ENCODE data around the gene ADA.
A peak's percentile ranks its signal among the peaks of the same experiment; 100 is the strongest.

ADA gene

DNA sequence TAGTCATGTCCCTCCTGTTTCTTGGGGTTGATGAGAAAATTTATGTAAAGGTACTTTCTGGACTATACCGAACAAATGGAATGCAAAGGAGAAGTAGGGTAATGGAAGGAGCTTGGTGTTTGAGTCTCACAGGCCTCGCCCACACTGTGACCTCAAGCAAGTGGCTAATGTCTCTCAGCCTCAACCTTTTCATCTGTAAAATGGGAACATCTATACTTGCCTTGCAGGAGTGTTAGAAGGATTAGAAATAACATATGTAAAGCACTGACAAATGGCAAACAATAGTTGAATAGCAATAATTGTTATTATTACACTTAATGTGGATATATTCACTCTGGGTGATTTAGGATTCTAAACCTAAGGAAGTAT is 78.0 kb downstream of the ADA start:
- DNase-seq (no peak), ATAC-seq (ENCODE audit: insufficient read depth, low read depth) (no peak)
- H3K36me3 ChIP-seq (ENCODE audit: insufficient read depth, low read length) = no peaks in the 10 kb centered on the region
- no peak overlapping the region for H3K4me2 ChIP-seq (ENCODE audit: insufficient read depth, low read length)
- H3K27ac ChIP-seq (ENCODE audit: low read length) = no peak overlapping the region
- no peak for TF ChIP-seq CTCF (IDR thresholded peaks at IDR 0.05; ENCODE audit: borderline replicate concordance, extremely low read depth, low read length, poor library complexity, severe bottlenecking)
- no peak for TF ChIP-seq EZH2 (IDR thresholded peaks at IDR 0.05; ENCODE audit: borderline replicate concordance, low read depth, low read length, severe bottlenecking)
- no peaks in the 10 kb centered on the region for H3K27me3 ChIP-seq (ENCODE audit: insufficient read depth, low read length, poor library complexity)
- no peak overlapping the region for H3K9ac ChIP-seq (ENCODE audit: low read depth, low read length)
- H3K4me1 ChIP-seq (ENCODE audit: insufficient read depth, low read length) = peaks cover 7% of the 10 kb centered on the region
- H3K9me3 ChIP-seq (ENCODE audit: insufficient read depth, low read length, severe bottlenecking) = no peaks in the 10 kb centered on the region
- no peaks in the 10 kb centered on the region for H4K20me1 ChIP-seq (ENCODE audit: insufficient read depth, low read length)
- H3K4me3 ChIP-seq (ENCODE audit: low read depth in 1 of 2, low read length in 2 of 2) = no peak overlapping the region
- no peak overlapping the region for H2AFZ ChIP-seq (ENCODE audit: low read depth, low read length)
- no peaks in the 10 kb centered on the region for H3K79me2 ChIP-seq (ENCODE audit: insufficient read depth, low read length)

GRCh38 chr20:44572551-44573500 is 78.7 kb downstream of the ADA start:
- TF ChIP-seq CTCF (IDR thresholded peaks at IDR 0.05; ENCODE audit: borderline replicate concordance, extremely low read depth, low read length, poor library complexity, severe bottlenecking) (no peak), EZH2 (IDR thresholded peaks at IDR 0.05; ENCODE audit: borderline replicate concordance, low read depth, low read length, severe bottlenecking) (no peak)
- H3K79me2 ChIP-seq (ENCODE audit: insufficient read depth, low read length) = no peaks in the 10 kb centered on the region
- H3K36me3 ChIP-seq (ENCODE audit: insufficient read depth, low read length) = no peaks in the 10 kb centered on the region
- no peak overlapping the region; the same call in 1 of the 2 replicates for H2AFZ ChIP-seq (ENCODE audit: low read depth, low read length)
- H3K9me3 ChIP-seq (ENCODE audit: insufficient read depth, low read length, severe bottlenecking) = no peaks in the 10 kb centered on the region
- no peak overlapping the region for H3K4me3 ChIP-seq (ENCODE audit: low read depth in 1 of 2, low read length in 2 of 2)
- no peak overlapping the region for H3K4me2 ChIP-seq (ENCODE audit: insufficient read depth, low read length)
- DNase-seq = no peak
- peak overlapping the region; percentile 4; the same call in 1 of the 2 replicates for H3K27ac ChIP-seq (ENCODE audit: low read length)
- no peaks in the 10 kb centered on the region for H4K20me1 ChIP-seq (ENCODE audit: insufficient read depth, low read length)
- H3K27me3 ChIP-seq (ENCODE audit: insufficient read depth, low read length, poor library complexity) = no peaks in the 10 kb centered on the region
- ATAC-seq (ENCODE audit: insufficient read depth, low read depth) = no peak
- peaks cover 7% of the 10 kb centered on the region for H3K4me1 ChIP-seq (ENCODE audit: insufficient read depth, low read length)
- H3K9ac ChIP-seq (ENCODE audit: low read depth, low read length) = no peak overlapping the region

- H3K4me1 ChIP-seq (ENCODE audit: insufficient read depth, low read length) = peaks cover 7% of the 10 kb centered on the region
- H2AFZ ChIP-seq (ENCODE audit: low read depth, low read length) = no peak overlapping the region
- no peak overlapping the region for H3K9ac ChIP-seq (ENCODE audit: low read depth, low read length)
- H3K79me2 ChIP-seq (ENCODE audit: insufficient read depth, low read length) = no peaks in the 10 kb centered on the region
- no peaks in the 10 kb centered on the region for H3K36me3 ChIP-seq (ENCODE audit: insufficient read depth, low read length)
- ATAC-seq (ENCODE audit: insufficient read depth, low read depth) (peak; percentile 88), DNase-seq (peak; percentile 49)
- H3K27ac ChIP-seq (ENCODE audit: low read length) = peak overlapping the region; percentile 41
- no peaks in the 10 kb centered on the region for H4K20me1 ChIP-seq (ENCODE audit: insufficient read depth, low read length)
- no peak overlapping the region for H3K4me3 ChIP-seq (ENCODE audit: low read depth in 1 of 2, low read length in 2 of 2)
- no peaks in the 10 kb centered on the region for H3K9me3 ChIP-seq (ENCODE audit: insufficient read depth, low read length, severe bottlenecking)
- H3K4me2 ChIP-seq (ENCODE audit: insufficient read depth, low read length) = no peak overlapping the region
- no peak for TF ChIP-seq CTCF (IDR thresholded peaks at IDR 0.05; ENCODE audit: borderline replicate concordance, extremely low read depth, low read length, poor library complexity, severe bottlenecking)
- TF ChIP-seq EZH2 (IDR thresholded peaks at IDR 0.05; ENCODE audit: borderline replicate concordance, low read depth, low read length, severe bottlenecking) = no peak
- H3K27me3 ChIP-seq (ENCODE audit: insufficient read depth, low read length, poor library complexity) = no peaks in the 10 kb centered on the region
These were observed 80.0 kb downstream of the ADA start for GRCh38 chr20:44571362-44571988.
